HG03558 (cell line): ENCODE data around the gene MTMR3.
"Not testable (repeated sequence)": the region's sequence is repeated elsewhere in the genome, so short reads cannot be mapped to it uniquely, and the experiment has no call there.

Experiments used
- ATAC-seq: cut with Tn5 transposase; IDR thresholded peaks from one replicate; pipeline ENCODE4 v1.9.1; 2021; ENCODE audit warnings: moderate number of reproducible peaks; ENCODE audit not compliant: unreplicated experiment; ENCODE audit errors: extremely low read depth

The MTMR3 gene

DNA sequence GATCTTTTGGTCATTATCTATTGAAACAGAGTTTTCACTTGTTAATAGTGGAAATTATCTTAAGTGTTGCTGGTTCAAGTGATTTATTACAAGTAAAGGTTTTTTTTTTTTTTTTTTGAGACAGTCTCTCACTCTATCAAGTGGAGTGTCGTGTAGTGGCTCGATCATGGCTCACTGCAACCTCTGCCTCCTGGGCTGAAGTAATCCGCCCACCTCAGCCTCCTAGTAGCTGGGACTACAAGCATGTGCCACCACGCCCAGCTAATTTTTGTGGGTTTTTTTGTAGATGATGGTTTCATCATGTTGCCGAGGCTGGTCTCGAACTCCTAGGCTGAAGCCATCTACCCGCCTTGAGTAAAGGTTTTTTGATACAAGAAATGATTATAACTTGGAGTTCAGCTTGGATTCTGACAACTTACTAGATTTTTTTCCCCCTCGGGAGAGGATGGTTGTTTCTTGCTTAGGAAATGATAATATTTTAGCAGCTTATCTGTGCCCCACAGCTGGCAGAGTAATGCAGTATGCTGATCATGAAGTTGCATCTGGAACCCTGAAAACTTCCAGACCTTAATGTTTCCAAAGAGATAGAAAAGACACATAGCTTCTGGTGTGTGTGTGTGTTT is 68.9 kb downstream of the MTMR3 start:
- ATAC-seq: no peak

DNA sequence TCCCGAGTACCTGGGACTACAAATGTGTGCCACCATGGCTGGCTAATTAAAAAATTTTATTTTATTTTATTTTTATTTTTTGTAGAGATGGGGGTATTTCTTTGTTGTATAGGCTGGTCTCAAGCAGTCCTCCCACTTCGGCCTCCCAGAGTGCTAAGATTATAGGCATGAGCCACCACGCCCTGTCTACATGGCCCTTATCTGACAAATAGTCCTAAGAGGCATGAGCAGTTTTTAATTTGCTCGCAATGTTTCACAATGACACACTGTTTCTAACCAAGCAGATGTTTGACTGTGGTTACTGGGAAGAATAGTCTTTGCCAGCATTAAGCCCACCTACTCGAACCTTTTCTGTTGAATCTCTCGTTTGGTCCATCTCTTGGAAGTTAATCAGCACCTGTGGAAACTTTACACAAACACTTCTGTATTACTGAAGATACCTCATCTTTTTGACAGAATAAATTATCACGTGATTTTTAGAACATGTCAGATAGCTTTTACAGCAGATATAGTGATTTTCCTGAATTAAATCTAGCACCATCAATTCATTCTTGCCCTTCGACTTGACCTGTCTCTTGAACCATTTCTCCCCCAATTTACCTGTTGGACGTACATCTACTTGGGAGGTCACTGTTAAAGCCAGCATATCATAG is 71.4 kb downstream of the MTMR3 start:
- ATAC-seq: no peak

GRCh38 chr22:29956680-29957079 is 73.7 kb downstream of the MTMR3 start:
- ATAC-seq: no peak

DNA sequence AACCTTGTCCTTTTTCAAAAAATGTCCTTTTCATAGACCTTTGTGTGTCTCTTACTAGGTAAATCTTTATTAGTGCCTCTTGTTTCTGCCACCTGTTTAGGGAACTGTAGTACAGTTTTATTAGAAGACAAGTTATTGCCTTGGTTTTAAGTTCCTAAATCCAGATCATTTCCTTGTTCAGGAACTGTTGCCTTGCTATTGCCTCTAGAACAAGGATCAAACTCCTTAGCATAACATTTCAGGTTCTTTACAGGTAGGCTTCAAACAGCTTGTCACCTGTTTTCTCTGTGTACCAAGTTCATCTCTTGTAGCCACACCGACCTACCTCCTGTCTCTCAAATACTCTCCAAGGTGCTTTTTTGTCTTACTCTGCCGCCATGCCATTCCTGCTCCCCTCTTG is 75.2 kb downstream of the MTMR3 start:
- ATAC-seq: no peak

DNA sequence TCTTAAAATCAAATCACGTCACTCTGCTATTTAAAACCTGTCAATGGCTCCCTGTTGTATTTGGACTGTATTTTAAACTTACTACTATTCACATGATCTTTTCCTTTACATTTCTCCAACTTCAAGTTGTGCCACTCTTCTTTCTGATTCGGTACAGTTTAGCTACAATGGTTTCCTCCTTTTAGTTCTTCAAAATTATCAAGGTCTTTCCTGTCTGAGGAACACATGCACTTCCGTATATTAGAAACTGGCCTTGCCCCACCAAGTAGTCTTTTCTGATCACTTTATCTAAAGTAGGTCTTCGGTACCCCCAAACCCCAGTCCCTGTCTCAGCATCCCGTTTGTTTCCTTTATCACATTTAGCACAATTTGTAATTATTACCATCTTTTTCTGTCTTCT is 81.8 kb downstream of the MTMR3 start:
- ATAC-seq: no peak

GRCh38 chr22:29967461-29967860 is 84.5 kb downstream of the MTMR3 start:
- no peak for ATAC-seq

GRCh38 chr22:29971607-29972006 is 88.6 kb downstream of the MTMR3 start:
- no peak for ATAC-seq

GRCh38 chr22:29972121-29972520 is 89.1 kb downstream of the MTMR3 start:
- no peak for ATAC-seq

GRCh38 chr22:29973269-29973668 is 90.3 kb downstream of the MTMR3 start:
- no peak for ATAC-seq

- not testable (repeated sequence) for ATAC-seq
These were observed 90.7 kb downstream of the MTMR3 start for GRCh38 chr22:29973680-29974079.

GRCh38 chr22:29975494-29975893 is 92.5 kb downstream of the MTMR3 start:
- ATAC-seq: no peak

DNA sequence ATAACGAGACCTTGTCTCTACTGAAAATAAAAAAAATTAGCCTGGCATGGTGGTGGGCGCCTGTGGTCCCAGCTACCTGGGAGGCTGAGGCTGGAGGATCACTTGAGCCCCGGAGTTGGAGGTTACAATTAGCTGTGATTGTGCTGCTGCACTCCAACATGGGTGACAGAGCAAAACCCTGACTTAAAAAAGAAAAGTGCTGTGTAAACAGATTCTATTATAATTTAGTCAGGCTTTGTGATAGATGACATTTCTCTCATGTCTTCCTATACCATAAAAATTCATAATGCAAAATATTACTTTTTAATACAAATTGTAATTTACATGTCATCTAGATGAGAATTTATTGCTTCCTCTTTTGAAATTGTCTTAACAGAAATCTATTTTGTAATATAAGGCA is 94.1 kb downstream of the MTMR3 start:
- ATAC-seq: no peak

DNA sequence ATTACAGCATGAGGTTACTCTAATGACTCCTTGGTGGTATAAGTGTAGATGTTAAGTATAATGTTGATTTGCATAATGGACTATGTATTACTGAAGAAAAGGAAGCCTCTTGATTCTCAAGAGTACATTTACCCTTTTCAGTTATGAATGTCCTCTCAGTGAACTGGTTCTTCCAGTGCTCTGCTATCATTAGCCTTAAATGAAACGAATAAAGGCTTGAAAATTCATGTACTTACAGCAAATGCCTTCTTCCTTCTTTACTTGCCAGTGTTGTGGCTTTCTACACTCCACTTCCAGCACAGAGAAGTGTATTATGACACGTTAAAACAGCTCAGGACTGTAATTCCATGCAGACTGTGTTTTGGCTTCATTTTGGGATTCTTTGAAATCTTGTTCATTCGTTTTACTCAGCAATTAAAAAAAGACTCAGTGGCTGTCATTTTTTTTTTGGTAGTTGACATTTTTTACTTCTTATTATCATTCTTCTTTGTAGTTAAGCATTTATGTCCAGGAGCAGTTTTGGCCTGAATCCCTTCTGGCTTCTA is 96.9 kb downstream of the MTMR3 start:
- no peak for ATAC-seq

DNA sequence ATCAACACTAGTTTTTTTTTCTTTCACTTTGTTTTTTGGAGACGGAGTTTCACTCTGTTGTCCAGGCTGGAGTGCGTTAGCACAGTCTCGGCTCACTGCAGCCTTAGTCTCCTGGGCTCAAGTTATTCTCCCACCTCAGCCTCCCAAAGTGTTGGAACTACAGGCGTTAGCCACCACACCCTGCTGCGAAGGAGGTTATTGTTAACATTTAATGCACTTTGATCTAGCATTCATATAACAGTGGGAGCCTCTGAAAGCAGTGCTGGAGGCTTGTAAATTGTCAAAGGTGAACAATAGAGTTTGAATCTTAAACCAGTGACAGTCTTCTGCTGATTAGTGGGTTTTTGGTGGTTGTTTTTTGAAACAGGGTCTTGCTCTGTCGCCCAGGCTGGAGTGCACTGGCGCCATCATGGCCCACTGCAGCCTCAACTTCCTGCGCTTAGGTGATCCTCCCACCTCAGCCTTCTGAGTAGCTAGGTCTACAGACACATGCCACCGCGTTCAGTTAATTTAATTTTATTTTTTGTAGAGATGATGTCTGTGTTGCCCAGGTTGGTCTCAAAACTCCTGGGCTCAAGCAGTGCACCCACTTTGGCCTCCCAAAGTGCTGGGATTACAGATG is 100.4 kb downstream of the MTMR3 start:
- ATAC-seq: no peak

- ATAC-seq: no peak
These were observed 102.9 kb downstream of the MTMR3 start for GRCh38 chr22:29985912-29986311.

DNA sequence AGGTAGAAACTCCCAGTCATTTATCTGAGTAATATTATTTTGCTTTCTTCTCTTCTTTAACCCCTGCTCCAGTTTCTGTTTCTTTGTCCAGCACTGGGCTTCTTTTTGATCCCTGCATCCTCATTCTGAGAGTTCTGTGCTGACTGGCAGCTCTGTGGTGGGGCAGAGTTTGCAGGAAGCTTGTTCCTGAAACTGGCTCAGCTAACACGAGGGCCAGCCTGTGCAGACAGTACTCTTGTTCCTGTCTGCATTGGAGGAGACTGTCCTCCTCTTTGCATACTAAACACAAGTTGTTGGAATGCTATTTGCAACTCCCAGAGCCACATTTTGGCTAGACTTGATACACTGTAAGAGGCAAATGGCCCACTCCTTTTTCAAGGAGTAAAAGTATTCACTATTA is 104.2 kb downstream of the MTMR3 start:
- ATAC-seq: no peak

- no peak for ATAC-seq
These were observed 105.7 kb downstream of the MTMR3 start for GRCh38 chr22:29988719-29989118.

DNA sequence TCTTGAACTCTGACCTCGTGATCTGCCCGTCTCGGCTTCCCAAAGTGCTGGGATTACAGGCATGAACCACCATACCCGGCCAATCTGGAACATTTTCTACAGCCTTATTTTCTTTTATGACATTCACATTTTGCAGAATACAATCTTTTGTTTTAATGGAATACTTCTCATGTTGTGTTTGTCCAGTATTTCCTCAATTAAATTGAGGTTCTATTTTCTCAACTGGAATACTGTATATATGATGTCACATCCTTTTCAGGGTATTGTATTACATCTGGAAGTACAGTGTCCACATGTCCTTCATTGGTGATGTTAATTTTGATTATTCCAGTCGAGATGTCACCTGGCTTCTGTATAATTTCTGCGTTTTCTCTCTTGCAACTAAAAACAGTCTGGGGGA is 106.5 kb downstream of the MTMR3 start:
- no peak for ATAC-seq

GRCh38 chr22:29992341-29993275 is 109.6 kb downstream of the MTMR3 start:
- no peak for ATAC-seq

DNA sequence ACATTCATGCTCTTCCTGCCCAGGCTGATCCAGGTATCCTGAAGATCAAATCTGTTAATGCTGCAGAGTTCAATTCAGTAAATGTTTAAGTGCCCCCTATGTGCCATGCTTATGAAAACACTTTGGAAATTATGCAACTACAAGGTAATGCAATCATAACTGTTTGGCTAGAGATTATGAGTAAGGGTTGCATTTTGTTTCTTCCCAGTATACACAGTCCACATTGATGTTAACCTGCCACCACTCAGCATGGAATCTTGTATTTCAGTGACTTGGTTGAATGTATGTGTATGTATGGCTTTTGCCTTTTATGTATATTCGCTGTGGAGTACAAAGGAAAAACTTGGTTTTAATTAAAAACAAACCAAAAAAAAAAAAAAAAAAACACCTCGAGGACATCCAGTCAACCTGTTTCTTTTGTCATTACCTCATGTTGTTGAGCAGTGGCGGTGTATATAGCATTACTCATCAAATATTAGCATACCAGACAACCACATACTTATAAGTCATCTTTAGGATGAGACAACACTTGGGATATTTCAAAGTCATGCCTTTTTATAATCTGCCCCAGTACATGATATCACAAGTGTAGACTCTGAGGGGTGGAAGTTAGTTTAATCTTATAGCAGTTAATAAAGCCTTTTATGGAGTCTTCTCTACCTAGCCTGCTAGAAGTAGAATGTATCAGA is 111.2 kb downstream of the MTMR3 start:
- ATAC-seq: no peak
